ENCODE measurements around the gene OR10K1.
A peak's percentile ranks its signal among the peaks of the same experiment; 100 is the strongest.
"Not testable (repeated sequence)": the region's sequence is repeated elsewhere in the genome, so short reads cannot be mapped to it uniquely, and the experiment has no call there.

The OR10K1 gene, protein sequence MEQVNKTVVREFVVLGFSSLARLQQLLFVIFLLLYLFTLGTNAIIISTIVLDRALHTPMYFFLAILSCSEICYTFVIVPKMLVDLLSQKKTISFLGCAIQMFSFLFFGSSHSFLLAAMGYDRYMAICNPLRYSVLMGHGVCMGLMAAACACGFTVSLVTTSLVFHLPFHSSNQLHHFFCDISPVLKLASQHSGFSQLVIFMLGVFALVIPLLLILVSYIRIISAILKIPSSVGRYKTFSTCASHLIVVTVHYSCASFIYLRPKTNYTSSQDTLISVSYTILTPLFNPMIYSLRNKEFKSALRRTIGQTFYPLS

DNA sequence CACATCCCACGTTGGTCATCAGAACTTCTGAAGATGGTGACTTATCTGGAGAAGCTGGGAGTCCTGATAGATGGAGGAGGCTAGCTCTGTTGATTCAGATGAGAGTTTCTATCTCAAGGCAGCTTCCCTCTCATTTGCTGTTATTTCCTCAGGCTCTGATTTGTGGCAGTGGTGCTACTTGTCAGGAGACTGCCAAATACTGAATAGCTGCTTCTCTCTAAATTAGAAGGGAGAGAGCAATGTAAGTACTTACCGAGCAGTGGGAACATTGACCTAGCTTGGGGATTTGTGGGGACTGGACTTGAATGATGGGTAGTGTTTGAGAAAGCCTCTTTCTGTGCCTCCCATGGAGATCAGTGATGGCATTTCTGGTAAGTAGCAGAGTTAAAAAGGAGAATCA lies at the start of gene OR10K1:
TSS of gene OR10K1 (plus strand) at position 301 of the 400 bp plus-strand sequence. CDS start 3,728 bp downstream, outside the sequence.
- DNase-seq = no peak

DNA sequence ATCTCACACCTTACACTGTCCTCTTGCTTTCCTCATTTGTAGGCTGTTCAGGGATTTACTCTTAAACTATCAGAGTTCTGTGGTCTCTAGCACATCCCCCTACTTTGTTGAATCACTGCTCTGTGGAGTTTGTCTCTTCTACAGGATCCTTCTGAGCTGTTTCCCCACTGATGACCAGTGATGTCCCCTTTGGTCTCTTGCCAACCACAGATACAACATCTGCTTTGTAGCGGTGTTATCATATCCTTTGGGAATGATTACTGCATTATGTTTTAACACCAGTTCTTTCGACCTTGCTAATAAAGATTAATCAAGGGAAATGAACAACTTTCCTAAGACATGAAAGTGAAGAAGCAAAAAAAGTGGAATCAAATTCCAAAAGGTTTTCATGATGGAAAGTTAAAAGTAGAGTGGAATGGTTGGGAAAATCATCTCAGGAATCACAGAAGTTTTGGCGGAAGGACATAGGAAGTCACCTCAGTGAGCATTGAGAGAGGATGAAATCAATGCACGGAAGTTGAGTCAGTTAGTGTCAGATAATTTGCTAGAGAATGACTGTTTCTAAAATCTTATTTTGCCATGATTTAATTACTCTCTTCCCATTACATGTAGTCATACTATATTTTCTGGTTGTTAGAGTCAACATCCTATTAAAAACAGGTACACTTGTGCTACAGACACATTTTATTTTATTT lies 46.8 kb upstream of the OR10K1 start:
- DNase-seq = no peak

DNA sequence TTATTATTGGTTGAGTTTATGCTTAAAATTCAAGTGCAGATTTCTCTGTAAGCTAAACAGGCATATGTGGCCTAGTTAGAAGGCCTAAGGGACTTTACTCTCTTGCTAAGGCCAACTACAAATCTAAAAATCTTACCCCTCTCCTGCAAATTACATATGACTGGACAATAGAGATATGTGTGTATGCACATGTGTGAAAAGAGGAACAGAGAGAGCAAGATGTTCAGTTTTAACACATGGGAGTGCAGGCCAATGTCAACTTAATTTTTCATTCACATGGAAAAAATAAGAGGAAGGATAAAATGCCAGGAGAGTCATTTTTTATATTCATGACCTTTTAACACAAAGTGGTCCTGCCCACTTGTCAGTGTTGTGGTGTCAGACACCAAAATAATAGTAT lies 44.0 kb upstream of the OR10K1 start:
- DNase-seq = no peak

DNA sequence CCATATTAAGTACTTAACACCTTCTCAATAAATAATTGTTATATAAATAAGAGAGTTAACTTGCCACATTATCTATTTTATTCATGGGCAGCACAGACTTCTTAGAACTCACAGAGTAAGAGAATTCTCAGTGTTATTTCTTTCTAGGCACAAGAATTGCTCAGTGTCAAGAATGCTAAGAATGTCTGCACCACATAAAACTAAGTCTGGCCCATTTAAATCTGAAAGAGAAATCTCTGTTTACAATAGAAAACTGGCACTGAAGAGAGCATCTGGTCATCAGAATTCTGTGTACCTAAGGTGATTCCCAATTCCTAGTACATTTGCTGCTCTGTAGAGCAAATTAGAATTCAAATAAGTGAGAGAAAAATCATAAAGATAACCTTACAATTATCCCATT lies 39.4 kb upstream of the OR10K1 start:
- no peak for DNase-seq

DNA sequence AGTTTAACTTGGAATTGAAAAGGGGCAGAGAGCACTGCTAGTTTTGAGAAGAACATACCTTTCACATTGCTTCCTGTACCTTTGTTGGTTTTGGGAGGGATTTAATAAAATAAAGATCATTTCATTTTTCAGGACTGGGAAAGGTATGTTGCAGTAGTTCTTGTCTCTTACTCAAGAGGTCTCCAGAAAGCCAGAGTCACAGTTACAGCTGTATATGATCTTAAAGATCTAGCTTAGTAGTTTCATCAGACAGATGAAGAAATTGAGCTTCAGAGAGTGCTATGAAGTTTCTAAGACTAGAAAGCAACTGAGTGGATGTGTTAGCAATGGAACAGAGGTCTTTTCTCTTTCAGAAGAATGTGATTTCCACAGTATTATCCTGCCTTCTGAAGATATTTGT lies 36.6 kb upstream of the OR10K1 start:
- no peak for DNase-seq

DNA sequence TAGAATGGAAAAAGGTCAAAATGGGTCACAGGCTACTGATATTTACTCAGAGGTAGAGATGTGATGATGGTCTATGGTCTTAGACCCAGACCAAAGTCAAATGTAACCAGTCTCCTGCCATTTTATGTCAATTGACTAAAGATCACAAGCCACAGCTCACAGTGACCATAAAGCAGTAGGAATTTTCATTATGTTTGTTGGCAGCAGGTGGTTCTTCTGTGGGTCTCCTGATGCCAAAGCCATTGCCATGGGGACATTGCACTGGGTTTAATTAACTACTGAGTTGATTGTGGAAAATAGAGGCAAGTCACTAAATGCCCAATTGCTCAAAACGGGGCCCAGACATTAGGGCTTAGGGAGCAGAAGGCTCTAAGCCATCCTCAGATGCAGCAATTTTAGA lies 35.5 kb upstream of the OR10K1 start, which contains the start of gene OR10K2:
TSS of gene OR10K2 (minus strand) at position 101 of the 400 bp plus-strand sequence. CDS start 5,371 bp downstream, outside the sequence.
- no peak for DNase-seq

DNA sequence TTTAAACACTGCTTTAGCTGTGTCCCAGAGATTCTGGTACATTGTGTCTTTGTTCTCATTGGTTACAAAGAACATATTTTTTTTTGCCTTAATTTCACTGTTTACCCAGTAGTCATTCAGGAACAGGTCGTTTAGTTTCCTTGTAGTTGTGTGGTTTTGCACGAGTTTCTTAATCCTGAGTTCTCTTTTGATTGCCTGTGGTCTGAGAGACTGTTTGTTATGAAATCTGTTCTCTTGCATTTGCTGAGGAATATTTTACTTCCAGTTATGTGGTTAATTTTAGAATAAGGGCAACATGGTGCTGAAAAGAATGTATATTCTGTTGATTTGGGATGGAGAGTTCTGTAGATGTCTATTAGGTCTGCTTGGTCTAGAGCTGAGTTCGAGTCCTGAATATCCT lies 31.5 kb upstream of the OR10K1 start:
- not testable (repeated sequence) for DNase-seq

DNA sequence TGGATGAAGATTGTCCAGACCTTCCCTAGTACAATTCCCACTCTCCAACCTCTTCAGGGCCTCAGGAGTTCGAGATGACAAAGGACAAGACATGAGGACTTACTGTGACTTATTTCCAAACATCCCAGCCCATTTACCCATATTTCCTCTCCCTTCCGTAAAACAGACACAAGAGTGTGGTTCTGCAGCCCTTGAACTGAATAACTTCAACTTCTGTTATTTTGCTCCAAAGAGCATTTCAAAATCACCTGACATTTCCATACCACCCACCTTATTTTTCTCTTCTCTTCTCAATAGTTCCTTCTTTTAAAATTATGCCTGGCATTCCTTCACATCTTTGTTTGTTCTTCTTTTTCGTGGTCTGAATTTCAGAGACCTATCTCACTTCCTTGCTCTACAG lies 26.9 kb upstream of the OR10K1 start:
- no peak for DNase-seq

DNA sequence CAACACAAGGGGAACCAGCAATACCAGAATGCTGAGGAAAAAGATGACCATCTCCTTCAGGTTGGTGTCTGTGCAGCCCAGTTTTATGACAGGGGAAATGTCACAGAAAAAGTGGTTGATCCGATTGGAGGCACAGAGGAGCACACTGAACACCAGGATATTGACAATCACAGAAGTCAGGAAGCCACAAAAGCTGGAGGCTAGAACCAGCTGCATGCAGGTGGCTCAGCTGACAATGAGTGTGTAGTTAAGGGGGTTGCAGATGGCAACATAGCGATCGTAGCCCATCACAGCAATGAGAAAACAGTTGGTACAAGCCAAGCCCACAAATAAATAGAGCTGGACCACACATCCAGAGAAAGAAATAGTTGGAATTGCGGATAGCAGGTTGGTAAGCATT lies 16.3 kb upstream of the OR10K1 start:
- no peak for DNase-seq

DNA sequence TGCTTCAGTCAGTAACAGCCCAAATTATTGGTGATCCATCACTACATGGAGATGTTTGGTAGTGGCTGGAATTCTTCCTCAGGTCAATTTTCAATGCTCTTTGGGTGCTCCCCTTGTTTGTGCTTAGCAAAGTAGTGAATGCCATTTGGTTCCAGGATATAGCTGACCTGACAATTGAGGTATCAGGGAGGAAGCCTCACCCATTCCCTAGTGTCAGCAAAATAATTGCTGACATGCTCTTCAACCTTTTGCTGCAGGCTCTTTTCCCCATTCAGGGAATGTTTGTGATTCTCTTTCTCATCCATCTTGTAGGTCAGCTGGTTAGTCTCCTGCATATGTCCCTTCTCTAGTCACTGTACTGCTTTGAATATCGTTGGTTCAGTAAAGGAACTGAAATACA lies 7.1 kb upstream of the OR10K1 start:
- no peak for DNase-seq

DNA sequence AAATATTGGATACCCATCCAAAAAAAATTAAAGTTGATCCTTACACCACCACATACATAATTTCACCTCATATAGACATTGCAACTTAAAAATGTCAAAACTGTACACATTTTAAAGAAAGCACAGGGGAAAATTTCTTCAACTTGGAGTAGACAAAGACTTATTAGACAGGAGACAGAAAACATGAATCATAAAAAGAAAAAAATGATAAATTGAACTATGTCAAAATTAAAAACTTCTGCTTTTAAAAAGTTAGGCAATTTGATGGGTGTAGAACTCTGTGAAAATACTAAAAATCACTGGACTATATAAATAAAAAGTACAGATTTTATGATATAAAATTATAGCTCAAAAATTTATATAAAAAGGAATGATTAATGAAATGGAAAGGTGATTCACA lies 4.4 kb upstream of the OR10K1 start:
- DNase-seq = no peak

DNA sequence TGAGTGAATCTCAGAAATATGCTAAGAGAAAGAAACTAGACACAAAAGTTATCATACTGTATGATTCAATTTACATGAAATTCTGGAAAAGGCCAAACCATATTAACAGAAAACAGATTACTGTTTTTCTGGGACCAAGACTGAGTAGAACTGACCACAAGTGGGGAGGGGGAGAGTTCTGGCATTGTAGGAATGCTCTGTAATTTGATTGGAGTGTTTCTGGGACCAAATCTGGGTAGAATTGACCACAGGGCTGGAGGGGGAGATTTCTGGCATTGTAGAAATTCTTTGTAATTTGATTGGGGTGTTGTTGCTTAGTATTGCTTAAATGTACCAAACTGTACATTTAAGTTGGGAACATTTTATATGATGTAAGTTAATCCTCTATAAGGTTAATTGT lies 3.4 kb upstream of the OR10K1 start:
- no peak for DNase-seq

DNA sequence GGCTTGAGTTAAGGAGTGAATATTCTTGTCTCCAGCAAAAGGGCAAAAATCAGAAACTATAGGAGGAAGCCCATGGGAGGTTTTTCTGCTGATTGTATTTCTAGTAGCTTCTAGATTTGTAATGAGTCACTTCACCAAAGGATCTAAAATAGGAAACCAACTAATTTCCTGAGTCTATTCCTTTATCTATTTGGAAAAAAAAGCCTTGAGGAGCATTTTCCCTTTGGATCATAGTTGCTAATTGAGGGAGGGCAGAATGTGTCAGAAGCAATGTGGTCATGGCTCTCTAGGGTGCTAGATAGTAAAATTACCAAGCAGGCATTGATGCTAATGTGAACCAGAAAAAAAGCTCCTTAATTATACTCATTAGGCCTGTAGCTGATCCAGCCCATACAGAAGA lies 10.3 kb downstream of the OR10K1 start, which contains the start of gene OR10R2:
TSS of gene OR10R2 (plus strand) at position 301 of the 400 bp plus-strand sequence. CDS start 106 bp downstream, outside the sequence.
- no peak for DNase-seq

DNA sequence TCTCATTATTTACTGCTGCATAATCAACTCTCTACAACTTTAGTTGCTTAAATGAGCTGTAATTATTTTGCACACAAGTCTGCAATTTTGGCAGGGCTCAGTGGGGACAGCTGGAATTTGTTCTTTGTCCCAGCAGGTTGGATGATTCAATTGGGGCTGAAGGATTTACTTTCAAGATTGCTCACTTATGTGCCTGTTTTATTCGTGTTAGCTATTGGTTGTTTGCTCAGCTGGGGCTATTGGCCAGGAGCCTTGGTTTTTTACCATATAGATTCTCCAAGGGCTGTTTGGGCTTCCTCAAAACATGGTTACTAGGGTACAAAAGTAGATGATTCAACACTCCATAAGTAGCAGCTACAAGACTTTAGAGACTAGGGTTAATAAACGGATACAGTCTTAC lies 23.8 kb downstream of the OR10K1 start:
- DNase-seq = no peak

DNA sequence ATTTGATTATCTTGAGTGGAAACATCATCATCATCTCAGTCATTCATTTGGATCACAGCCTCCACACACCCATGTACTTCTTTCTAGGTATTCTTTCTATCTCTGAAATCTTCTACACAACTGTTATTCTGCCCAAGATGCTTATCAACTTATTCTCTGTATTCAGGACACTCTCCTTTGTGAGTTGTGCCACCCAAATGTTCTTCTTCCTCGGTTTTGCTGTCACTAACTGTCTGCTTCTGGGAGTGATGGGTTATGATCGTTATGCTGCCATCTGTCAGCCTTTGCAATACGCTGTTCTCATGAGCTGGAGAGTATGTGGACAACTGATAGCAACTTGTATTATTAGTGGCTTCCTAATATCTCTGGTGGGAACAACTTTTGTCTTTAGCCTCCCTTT lies 29.7 kb downstream of the OR10K1 start:
- no peak for DNase-seq

DNA sequence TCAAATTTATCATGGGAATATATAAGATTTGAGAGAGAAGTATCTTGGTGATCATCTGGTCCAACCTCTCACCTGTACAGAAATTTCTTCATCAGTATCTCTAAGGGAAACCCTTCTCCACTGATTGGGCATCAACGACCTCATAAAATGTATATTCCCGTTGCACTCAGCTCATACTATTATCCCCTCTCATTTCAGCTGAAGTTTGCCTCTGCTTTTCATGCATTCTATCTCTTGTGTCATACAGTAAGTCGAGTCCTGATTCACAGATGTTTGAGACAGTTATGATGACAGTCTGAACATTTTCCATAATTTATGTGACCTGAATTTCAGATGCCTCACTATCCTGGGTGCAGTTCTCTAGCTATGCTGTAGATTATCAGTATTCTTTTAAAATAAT lies 31.4 kb downstream of the OR10K1 start:
- no peak for DNase-seq

DNA sequence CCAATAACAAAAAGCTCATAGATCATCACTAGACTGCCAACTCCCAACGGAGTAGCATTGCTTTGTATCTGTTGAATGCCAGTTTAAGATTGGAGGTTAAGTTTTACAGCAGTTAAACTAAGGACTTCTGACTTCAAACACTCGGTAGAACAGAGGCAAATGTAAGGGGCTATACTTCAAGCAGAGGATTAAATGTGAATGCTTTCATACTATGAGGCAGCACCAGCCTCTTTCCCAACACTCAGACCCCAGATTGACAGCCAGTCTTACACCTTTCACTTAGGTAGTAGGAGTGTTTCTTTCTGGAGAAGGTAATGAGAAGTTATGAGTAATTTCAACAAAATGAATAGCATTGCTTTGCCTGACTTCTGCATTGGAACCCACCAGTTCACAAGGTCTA lies 33.2 kb downstream of the OR10K1 start:
- no peak for DNase-seq

DNA sequence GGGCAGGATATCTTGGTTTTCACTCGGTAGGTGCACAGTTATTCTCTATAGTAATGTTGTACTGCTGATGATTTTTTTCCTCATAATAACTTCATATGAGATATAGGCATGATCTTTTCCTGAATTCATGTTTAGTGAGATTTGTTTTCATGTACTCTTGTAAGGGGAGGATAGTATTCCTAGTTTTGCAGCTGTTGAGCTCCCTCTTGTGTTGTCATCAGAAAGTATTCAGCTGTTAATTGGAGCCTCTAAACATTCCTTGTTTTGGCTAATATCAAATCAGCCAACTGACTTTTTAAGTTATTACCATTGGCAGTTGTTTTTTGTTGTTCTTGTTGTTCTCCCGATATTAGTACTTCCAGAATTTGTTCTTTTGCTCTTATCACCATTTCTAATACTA lies 34.7 kb downstream of the OR10K1 start:
- DNase-seq = no peak

DNA sequence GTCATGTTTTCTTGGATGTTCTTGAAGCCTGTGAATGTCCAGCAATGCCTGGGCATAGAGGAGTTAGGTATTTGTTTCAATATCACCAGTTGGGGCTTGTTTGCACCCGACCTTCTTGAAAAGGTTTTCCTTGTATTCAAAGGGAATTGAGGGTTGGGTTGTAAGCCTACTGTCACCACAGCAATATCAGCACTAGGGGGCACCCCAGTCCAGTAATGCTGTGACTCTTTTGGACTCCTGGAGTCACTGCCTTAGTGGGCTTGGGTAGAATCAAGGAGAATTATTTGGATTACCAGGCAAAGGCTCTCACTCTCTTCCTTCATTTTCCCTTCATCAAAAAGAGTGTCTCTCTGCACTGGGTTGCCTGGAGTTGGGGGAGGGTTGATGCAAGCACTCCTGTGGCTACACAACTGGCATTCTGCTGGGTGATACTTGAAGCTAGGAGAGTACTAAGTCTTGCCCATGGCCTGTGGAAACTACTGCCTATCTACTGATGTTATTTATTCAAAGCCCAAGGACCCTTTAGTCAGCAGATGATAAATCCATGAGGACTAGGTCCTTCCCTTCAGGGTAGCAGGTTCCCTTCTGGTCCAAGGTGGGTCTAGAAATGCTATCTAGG lies 44.8 kb downstream of the OR10K1 start:
- DNase-seq = peak; percentile 37 to 38

DNA sequence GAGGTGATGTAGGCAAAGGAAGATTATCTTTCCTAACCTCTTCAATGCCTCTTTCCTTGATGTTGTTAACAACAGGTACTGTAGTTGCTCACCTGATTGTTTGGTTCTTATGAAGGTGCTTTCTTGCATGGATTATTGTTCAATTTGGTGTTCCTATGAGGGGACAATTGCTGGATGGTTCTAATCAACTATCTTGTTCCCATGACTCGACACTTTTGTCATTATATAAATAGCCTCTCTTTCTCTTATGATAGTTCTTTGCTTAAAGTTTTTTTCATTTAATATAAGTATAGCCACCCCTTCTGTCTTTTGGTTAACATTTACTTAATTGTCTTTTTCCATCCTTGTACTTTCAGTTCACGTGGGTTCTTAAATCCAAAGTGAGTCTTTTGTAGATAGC lies 45.9 kb downstream of the OR10K1 start:
- no peak for DNase-seq

DNA sequence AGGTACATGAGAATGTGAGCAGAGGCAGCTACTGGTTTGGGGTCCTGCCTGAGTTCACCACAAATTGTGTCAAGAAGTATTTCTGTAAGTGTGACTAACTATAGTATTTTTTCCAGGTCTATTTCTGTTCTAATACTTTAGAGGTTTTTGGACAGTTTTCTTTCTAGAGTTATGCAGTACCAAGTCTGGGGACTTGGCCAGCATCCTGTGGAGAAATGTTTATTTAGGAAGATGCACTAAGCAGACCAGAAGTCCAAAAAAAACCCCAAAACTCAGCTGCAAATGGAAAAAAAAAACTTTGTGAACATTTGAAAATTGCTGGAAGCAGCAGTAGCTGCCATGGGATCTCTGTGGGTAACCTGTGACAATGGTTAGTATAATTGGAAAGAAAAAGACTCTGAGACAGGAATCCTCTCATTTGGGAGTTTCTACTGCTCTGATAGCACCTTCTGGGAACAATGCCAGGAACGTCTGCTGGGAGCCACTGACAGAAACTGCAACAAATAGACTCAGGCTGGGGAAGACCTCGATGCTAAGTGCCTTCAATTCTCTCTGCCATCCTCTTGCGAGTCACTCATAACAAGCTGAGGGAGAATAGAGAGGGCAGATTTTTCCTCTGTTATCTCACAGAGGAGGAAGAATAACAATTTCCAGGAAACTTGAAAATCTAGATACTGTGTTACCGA lies 48.0 kb downstream of the OR10K1 start:
- no peak for DNase-seq

DNA sequence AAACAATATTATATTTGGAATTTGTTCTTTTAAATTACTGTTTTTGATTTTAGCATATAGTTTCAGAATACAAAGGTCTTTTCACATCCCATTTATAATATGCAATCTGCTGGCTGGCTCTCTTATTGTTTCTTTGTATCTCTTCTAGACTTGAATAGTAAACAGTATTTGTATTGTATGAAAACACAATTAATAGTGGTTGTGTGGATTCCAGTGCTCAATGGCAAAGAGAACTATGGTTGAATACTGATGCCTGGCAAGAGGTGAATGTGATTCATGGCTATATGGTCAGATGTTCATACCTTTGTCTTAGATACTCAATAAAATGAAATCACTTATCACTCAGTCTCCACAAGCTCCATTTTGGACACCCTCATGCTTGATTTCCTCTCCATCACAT lies 55.3 kb downstream of the OR10K1 start:
- DNase-seq = no peak

Measured in stimulated activated CD4-positive, alpha-beta T cell treated with anti-CD3 and anti-CD28 coated beads, Interleukin-2, amount 100 ng/mL, for 48 hours (primary cell).